GM23248 (cell line): ENCODE results near the gene KIRREL2. TPM values are rescaled to one million over a fixed set of nuclear protein-coding genes. Genes with fewer than 3 reads are reported as not detected.
A peak's percentile ranks its signal among the peaks of the same experiment; 100 is the strongest.

Experiments
- DNase-seq: peaks from one replicate; pipeline ENCODE4 v3.0.0-alpha.2; 2015
- H2AFZ ChIP-seq: fragments of 200-600 bp; sonication (generic); 2 replicates; pipeline ENCODE4 v1.6.1; 2016; ENCODE audit warnings: antibody characterized with exemption
- H3F3A ChIP-seq: fragments of 200-600 bp; sonication (generic); 2 replicates; pipeline ENCODE4 v1.6.1; 2016; ENCODE audit warnings: mild to moderate bottlenecking, antibody characterized with exemption, mixed run types; ENCODE audit not compliant: insufficient read depth
- H3K27ac ChIP-seq: fragments of 200-600 bp; sonication (generic); 2 replicates; pipeline ENCODE4 v1.5.1; 2016; ENCODE audit warnings: mild to moderate bottlenecking
- H3K27me3 ChIP-seq: fragments of 200-600 bp; sonication (generic); replicated peaks from 2 replicates; pipeline ENCODE4 v1.6.1; 2016; ENCODE audit warnings: mild to moderate bottlenecking; ENCODE audit not compliant: insufficient read depth
- H3K36me3 ChIP-seq: fragments of 200-600 bp; sonication (generic); 2 replicates; pipeline ENCODE4 v1.6.1; 2016; ENCODE audit warnings: low read depth, mild to moderate bottlenecking
- H3K4me1 ChIP-seq: fragments of 200-600 bp; sonication (generic); 2 replicates; pipeline ENCODE4 v1.6.1; 2016; ENCODE audit warnings: mild to moderate bottlenecking; ENCODE audit not compliant: insufficient read depth
- H3K4me2 ChIP-seq: fragments of 200-600 bp; sonication (generic); one replicate; pipeline ENCODE4 v1.6.1; 2016; ENCODE audit warnings: mild to moderate bottlenecking; ENCODE audit not compliant: unreplicated experiment
- H3K4me3 ChIP-seq: fragments of 200-600 bp; sonication (generic); 2 replicates; pipeline ENCODE4 v1.5.1; 2016; ENCODE audit warnings: mild to moderate bottlenecking
- H3K79me2 ChIP-seq: fragments of 200-600 bp; sonication (generic); 2 replicates; pipeline ENCODE4 v1.6.1; 2016; ENCODE audit warnings: mild to moderate bottlenecking; ENCODE audit not compliant: insufficient read depth
- H3K9ac ChIP-seq: fragments of 200-600 bp; sonication (generic); 2 replicates; pipeline ENCODE4 v1.6.1; 2016; ENCODE audit warnings: mild to moderate bottlenecking
- H3K9me2 ChIP-seq: fragments of 200-600 bp; sonication (generic); 2 replicates; pipeline ENCODE4 v1.6.1; 2016; ENCODE audit warnings: mixed run types, mild to moderate bottlenecking, moderate library complexity; ENCODE audit not compliant: insufficient read depth
- H3K9me3 ChIP-seq: fragments of 200-600 bp; sonication (generic); one replicate; pipeline ENCODE4 v1.6.1; 2017; ENCODE audit warnings: low read depth
- H4K20me1 ChIP-seq: fragments of 200-600 bp; sonication (generic); 2 replicates; pipeline ENCODE4 v1.6.0; 2016; ENCODE audit not compliant: insufficient read depth
- EZH2 ChIP-seq: fragments of 200-600 bp; sonication (generic); IDR thresholded peaks from 2 replicates; pipeline ENCODE4 v1.6.1; 2018; ENCODE audit warnings: antibody characterized with exemption, mild to moderate bottlenecking; ENCODE audit not compliant: insufficient read depth, poor library complexity, severe bottlenecking
- EZH2phosphoT487 ChIP-seq: fragments of 200-600 bp; sonication (generic); IDR thresholded peaks from 2 replicates; pipeline ENCODE4 v1.6.1; 2018; ENCODE audit warnings: antibody characterized with exemption, moderate library complexity, mild to moderate bottlenecking, low read depth; ENCODE audit not compliant: insufficient read depth
- WGBS, 2 experiments: methylation state at CpG; one replicate each; pipeline ENCODE4 v1.1.6; 2015 to 2017; ENCODE audit warnings: low lambda C conversion rate in 2 of 2, low coverage in 1 of 2; ENCODE audit errors: missing lambda C conversion rate in 2 of 2; 5-methylcytosine and 5-hydroxymethylcytosine counted together
- in situ Hi-C: fragments of 300-500 bp; cut with MboI; formaldehyde crosslinking; loops from 2 replicates; pipeline ENCODE4 v1.15.0; 2020
- polyA plus RNA-seq: library from polyadenylated mRNA; unstranded; fragments of >200 nt; fragmentation: Nextera tagmentation; extraction: Ambion mirVana; gene quantifications from 2 replicates; pipeline ENCODE4 v1.2.1, GENCODE V29; 2016
- total RNA-seq: library from RNA; depleted of rRNA; stranded (reverse); fragments of >200 nt; shearing (Covaris generic); gene quantifications from 2 replicates; pipeline ENCODE4 v1.2.3, GENCODE V29; 2014

KIRREL2 gene
- total and polyA plus RNA-seq, 2 experiments from 2014 or later: not detected

GRCh38 chr19:35905178-35905727 lies 48.5 kb downstream of the KIRREL2 start:
- TF ChIP-seq EZH2phosphoT487: no peak
- no peak for TF ChIP-seq EZH2
- Histone ChIP-seq H3K9me2 (no peaks in the 10 kb centered on the region), H4K20me1 (no peaks in the 10 kb centered on the region), H3K4me1 (peaks cover 34% of the 10 kb centered on the region), H3K9ac (no peak overlapping the region), H3K4me2 (no peak overlapping the region), H3K9me3 (no peaks in the 10 kb centered on the region), H3F3A (peaks cover 18% of the 10 kb centered on the region), H3K36me3 (no peaks in the 10 kb centered on the region), H3K27ac (no peak overlapping the region), H3K4me3 (no peak overlapping the region), H3K27me3 (no peaks in the 10 kb centered on the region), H3K79me2 (no peaks in the 10 kb centered on the region), H2AFZ (no peak overlapping the region)
- DNase-seq: no peak
- 80 to 81% methylated on average over 6 of the region's 6 CpGs for WGBS, 2 experiments
- in situ Hi-C loops: no loop called here

DNA sequence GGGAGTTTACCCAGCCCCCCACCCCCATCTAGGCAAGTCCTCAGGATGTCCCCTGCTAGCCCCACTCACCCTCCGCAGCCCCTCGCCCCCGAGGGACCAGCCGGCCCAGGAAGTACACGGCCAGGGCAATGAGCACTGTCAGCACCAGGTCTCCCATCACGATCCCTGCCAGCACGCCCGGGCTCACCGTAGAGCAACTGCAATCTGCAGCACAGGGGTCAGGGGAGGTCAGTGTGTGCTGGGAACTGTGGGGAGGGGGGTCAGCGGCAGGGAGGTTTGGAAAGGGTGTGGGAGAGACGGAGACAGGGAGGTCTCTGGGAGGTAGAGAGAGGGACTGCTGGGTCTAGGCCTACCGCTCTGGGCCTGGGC lies 50.6 kb downstream of the KIRREL2 start:
- Histone ChIP-seq H3K36me3 (no peaks in the 10 kb centered on the region), H3K9me3 (no peaks in the 10 kb centered on the region), H3K27me3 (no peaks in the 10 kb centered on the region), H3K9me2 (no peaks in the 10 kb centered on the region), H4K20me1 (no peaks in the 10 kb centered on the region), H3K4me2 (no peak overlapping the region), H3F3A (peaks cover 4% of the 10 kb centered on the region; the same call in 1 of the 2 replicates), H3K4me3 (no peak overlapping the region), H3K79me2 (no peaks in the 10 kb centered on the region), H2AFZ (no peak overlapping the region), H3K9ac (no peak overlapping the region), H3K27ac (no peak overlapping the region), H3K4me1 (peaks cover 19% of the 10 kb centered on the region)
- in situ Hi-C loops: no loop called here
- WGBS, 2 experiments: 44 to 45% methylated on average over 11 to 12 of the region's 12 CpGs
- DNase-seq: no peak
- TF ChIP-seq EZH2 (no peak), EZH2phosphoT487 (no peak)

DNA sequence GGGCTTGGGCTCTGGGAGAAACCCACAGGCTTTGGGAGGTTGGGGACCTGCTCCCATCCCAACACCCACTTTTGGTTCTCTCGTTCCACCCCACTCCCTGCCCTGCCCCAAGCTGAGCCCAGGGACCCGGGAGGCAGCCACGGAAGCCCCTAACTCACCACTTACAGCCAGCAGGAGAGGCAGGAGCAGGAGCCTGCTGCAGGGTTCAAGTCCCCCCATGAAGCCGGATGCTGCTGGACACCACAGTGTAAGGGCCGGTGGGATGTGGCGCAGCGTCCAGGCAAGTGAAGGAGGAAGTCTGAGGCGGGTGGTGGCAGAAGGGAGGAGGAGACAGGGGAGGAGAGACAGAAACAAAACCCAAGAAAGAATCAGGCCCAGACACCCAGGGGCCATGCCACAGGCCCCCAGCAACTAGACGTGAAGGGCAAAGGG lies 51.3 kb downstream of the KIRREL2 start, which contains the start of gene TYROBP:
TSS of gene TYROBP (minus strand) at position 286 of the 432 bp plus-strand sequence. CDS start at position 219, 67 bp downstream.
- 59 to 65% methylated on average over 9 of the region's 9 CpGs for WGBS, 2 experiments
- Histone ChIP-seq H3K9ac (no peak within 1 kb of the TSS), H3K36me3 (no peaks in the 10 kb centered on the region), H3K9me2 (no peaks in the 10 kb centered on the region), H3K4me2 (no peak within 1 kb of the TSS), H3K27me3 (no peaks in the 10 kb centered on the region), H3K4me3 (no peak within 1 kb of the TSS), H4K20me1 (no peaks in the 10 kb centered on the region), H2AFZ (peak within 1 kb of the TSS; percentile 37; the same call in 1 of the 2 replicates), H3F3A (peaks cover 4% of the 10 kb centered on the region; the same call in 1 of the 2 replicates), H3K9me3 (no peaks in the 10 kb centered on the region), H3K79me2 (no peaks in the 10 kb centered on the region), H3K4me1 (peaks cover 15% of the 10 kb centered on the region), H3K27ac (no peak within 1 kb of the TSS)
- DNase-seq: no peak
- in situ Hi-C loops: no loop called here
- TF ChIP-seq EZH2 (no peak), EZH2phosphoT487 (no peak)

- Histone ChIP-seq H3K4me1 (peaks cover 19% of the 10 kb centered on the region), H3K79me2 (no peaks in the 10 kb centered on the region), H3K4me2 (no peak overlapping the region), H3K4me3 (no peak overlapping the region), H3K9me3 (no peaks in the 10 kb centered on the region), H3F3A (peaks cover 13% of the 10 kb centered on the region; the same call in 1 of the 2 replicates), H3K36me3 (no peaks in the 10 kb centered on the region), H4K20me1 (no peaks in the 10 kb centered on the region), H3K9ac (no peak overlapping the region), H3K27ac (no peak overlapping the region), H3K9me2 (no peaks in the 10 kb centered on the region), H2AFZ (no peak overlapping the region), H3K27me3 (no peaks in the 10 kb centered on the region)
- in situ Hi-C loops: no loop called here
- 69 to 72% methylated on average over 10 of the region's 10 CpGs for WGBS, 2 experiments
- no peak for DNase-seq
- no peak for TF ChIP-seq EZH2phosphoT487
- no peak for TF ChIP-seq EZH2
These were observed 52.4 kb downstream of the KIRREL2 start for GRCh38 chr19:35908973-35909683.
